K562 (cell line): Measurements from ENCODE around the gene ASB10. TPM values are rescaled to one million over a fixed set of nuclear protein-coding genes. Genes with fewer than 3 reads are reported as not detected.
A peak's percentile ranks its signal among the peaks of the same experiment; 100 is the strongest.

Source experiments
- ATAC-seq: fragments of 200-7000 bp; cut with Tn5 transposase; 3 replicates; pipeline ENCODE4 v1.9.1; 2020; ENCODE audit warnings: moderate library complexity
- BruUV-seq: library from RNA; stranded (reverse); fragments of 400-500 nt; replicated peaks from 2 replicates; lab custom pipeline; 2021; lab: Mats Ljungman, UMichigan
- CTCF ChIA-PET: fragments of 300-600 bp; formaldehyde crosslinking; extraction: SDS; loops from one replicate; lab custom pipeline; 2021; ENCODE audit warnings: low intra/inter-chr PET ratio; lab: Yijun Ruan, JAX
- POLR2A ChIA-PET: fragments of 300-600, 350-650 bp; sonication (Branson Sonifier 250); formaldehyde crosslinking; extraction: SDS; loops from one replicate; lab custom pipeline; 2021; ENCODE audit warnings: antibody characterized with exemption, inconsistent platforms; lab: Yijun Ruan, JAX
- DNase-seq, 4 experiments: peaks; one replicate each; pipeline versions ENCODE4 v3.0.0 to v3.0.0-alpha.2; 2011 to 2018; ENCODE audit warnings: low spot score in 3 of 4, mixed read lengths in 3 of 4; ENCODE audit errors: extremely low read depth in 1 of 4
- FAIRE-seq: peaks from 2 replicates; lab custom pipeline; 2011; peaks lifted over from hg19 to GRCh38; lab: Jason Lieb, UNC
- H2AFZ ChIP-seq: 2 replicates; pipeline ENCODE4 v1.6.0; 2011; ENCODE audit warnings: low read depth, low read length, control low read depth, inconsistent platforms
- H3K27ac ChIP-seq: fragments of 200-600 bp; 3 replicates; pipeline ENCODE4 v1.8.0; 2011; ENCODE audit warnings: low read depth, mild to moderate bottlenecking, control low read depth, inconsistent platforms, low read length, moderate library complexity, mixed read lengths; ENCODE audit errors: extremely low read depth
- H3K27me3 ChIP-seq, 2 experiments: fragments of 300-600 bp in 1 of 2; 2 replicates in 1 of 2; 3 replicates in 1 of 2; pipeline versions ENCODE4 v1.6.0 to v1.8.0; 2011; ENCODE audit warnings: inconsistent platforms in 2 of 2, low read length in 2 of 2, mild to moderate bottlenecking in 1 of 2, mixed read lengths in 1 of 2, moderate library complexity in 1 of 2; ENCODE audit not compliant: control insufficient read depth in 2 of 2, insufficient read depth in 2 of 2
- H3K36me3 ChIP-seq: fragments of 300-600 bp; 3 replicates; pipeline ENCODE4 v1.8.0; 2011; ENCODE audit warnings: mild to moderate bottlenecking, low read length, inconsistent platforms; ENCODE audit not compliant: control insufficient read depth, insufficient read depth
- H3K4me1 ChIP-seq, 2 experiments: fragments of 200-600 bp in 1 of 2; replicated peaks in 1 of 2; 2 replicates in 1 of 2; 3 replicates in 1 of 2; pipeline versions ENCODE4 v1.5.1 to v1.8.0; 2011; ENCODE audit warnings: inconsistent platforms in 2 of 2, low read length in 2 of 2, mild to moderate bottlenecking in 1 of 2, mixed read lengths in 1 of 2, moderate library complexity in 1 of 2; ENCODE audit not compliant: control insufficient read depth in 2 of 2, insufficient read depth in 2 of 2
- H3K4me2 ChIP-seq: 2 replicates; pipeline ENCODE4 v1.6.1; 2011; ENCODE audit warnings: low read length, control low read depth, inconsistent platforms, mixed read lengths; ENCODE audit not compliant: insufficient read depth
- H3K4me3 ChIP-seq: fragments of 200-600 bp; sonication (generic), shearing (Covaris generic); 2 replicates; pipeline ENCODE4 v1.5.1; 2016; ENCODE audit warnings: control low read depth, inconsistent platforms
- H3K79me2 ChIP-seq: fragments of 200-600 bp; 3 replicates; pipeline ENCODE4 v1.8.0; 2011; ENCODE audit warnings: low read length, inconsistent platforms; ENCODE audit not compliant: control insufficient read depth, insufficient read depth
- H3K9ac ChIP-seq, 2 experiments: 2 replicates each; pipeline versions ENCODE4 v1.6.0 to v1.6.1; 2011; ENCODE audit warnings: low read depth in 2 of 2, low read length in 2 of 2, control low read depth in 1 of 2, inconsistent platforms in 1 of 2, mild to moderate bottlenecking in 1 of 2, mixed read lengths in 1 of 2; ENCODE audit not compliant: insufficient read depth in 1 of 2
- H3K9me1 ChIP-seq: one replicate; pipeline ENCODE4 v1.6.0; 2011; ENCODE audit warnings: inconsistent platforms, mild to moderate bottlenecking, low read length, moderate library complexity; ENCODE audit not compliant: control insufficient read depth, insufficient read depth
- H3K9me3 ChIP-seq: replicated peaks from 2 replicates; pipeline ENCODE4 v1.5.1; 2011; ENCODE audit warnings: low read depth, low read length, inconsistent platforms; ENCODE audit not compliant: control insufficient read depth, insufficient read depth
- H4K20me1 ChIP-seq: replicated peaks from 2 replicates; pipeline ENCODE4 v1.6.1; 2011; ENCODE audit warnings: low read length, inconsistent platforms, mixed read lengths; ENCODE audit not compliant: control insufficient read depth, insufficient read depth
- E2F6 ChIP-seq, 2 experiments: IDR thresholded peaks; 2 replicates each; pipeline ENCODE4 v1.6.1; 2011; ENCODE audit warnings: borderline replicate concordance in 1 of 2, control low read depth in 1 of 2, low read depth in 1 of 2, low read length in 1 of 2, mild to moderate bottlenecking in 1 of 2, mixed read lengths in 1 of 2, moderate library complexity in 1 of 2; ENCODE audit not compliant: insufficient read depth in 1 of 2, insufficient read length in 1 of 2, poor library complexity in 1 of 2, severe bottlenecking in 1 of 2; ENCODE audit errors: extremely low read depth in 1 of 2
- L3MBTL2 ChIP-seq: fragments of 450-650 bp; IDR thresholded peaks from 2 replicates; pipeline ENCODE4 v1.6.1; 2016; ENCODE audit warnings: mild to moderate bottlenecking, moderate library complexity
- MEF2D ChIP-seq: conservative IDR thresholded peaks from 2 replicates; pipeline ENCODE4 v1.6.1; 2016; ENCODE audit warnings: low read depth, missing genetic modification characterization, missing compliant biosample characterization
- MGA ChIP-seq: fragments of 450-650 bp; IDR thresholded peaks from 2 replicates; pipeline ENCODE4 v1.6.1; 2016; ENCODE audit warnings: mild to moderate bottlenecking, moderate library complexity
- ZNF512 ChIP-seq: IDR thresholded peaks from 2 replicates; pipeline ENCODE4 v1.6.1; 2016; ENCODE audit warnings: missing genetic modification characterization, missing compliant biosample characterization
- WGBS: fragments of 100-300 bp; shearing (Covaris generic); methylation state at CpG from one replicate; pipeline ENCODE4 v1.1.6; 2016; ENCODE audit warnings: low coverage, mixed read lengths; ENCODE audit not compliant: insufficient coverage; ENCODE audit errors: missing lambda C conversion rate; 5-methylcytosine and 5-hydroxymethylcytosine counted together
- in situ Hi-C: fragments of 300-500 bp; cut with MboI; formaldehyde crosslinking; loops from 4 replicates; pipeline ENCODE4 v1.15.0; 2018; ENCODE audit warnings: inconsistent platforms, mixed read lengths
- intact Hi-C: fragments of 100-400 bp; cut with micrococcal nuclease; formaldehyde crosslinking; loops from 2 replicates; pipeline ENCODE4 v1.14.2; 2022
- polyA plus RNA-seq, 8 experiments: library from polyadenylated mRNA; depleted of rRNA in 4 of 8; stranded (reverse) in 5 of 8; unstranded in 3 of 8; fragments of >200 nt; fragmentation: Nextera tagmentation in 2 of 8; fragmentation: Illumina TruSeq in 1 of 8; extraction: Ambion mirVana in 2 of 8; extraction: Trizol in 1 of 8; gene quantifications; 2 replicates each; pipeline versions ENCODE4 v1.2.1 to v1.2.3, GENCODE V29; 2011 to 2014; ENCODE audit warnings: inconsistent platforms in 1 of 8, missing spikeins in 1 of 8
- total RNA-seq, 7 experiments: library from RNA; depleted of rRNA in 6 of 7; stranded (reverse); fragments of >200 nt in 6 of 7; fragmentation: Illumina TruSeq in 2 of 7; extraction: Trizol in 2 of 7; gene quantifications; 2 replicates each; pipeline versions ENCODE4 v1.2.1 to v1.2.3, GENCODE V29; 2011 to 2021; ENCODE audit warnings: low replicate concordance in 1 of 7

Gene ASB10
- total and polyA plus RNA-seq, 9 of the 15 experiments (the other 6 are each of a cell fraction or from before 2014, with no cell fraction given), result not detected

- intact Hi-C loops, result loop anchor here (10.0 kb wide), 2 partner anchors 162 to 212 kb away; no protein-coding TSS in a partner anchor
- WGBS, result under 1% methylated on average over 9 of the region's 9 CpGs
- Histone ChIP-seq H3K36me3 (no peaks in the 10 kb centered on the region), H3K4me2 (no peak overlapping the region), H4K20me1 (peaks cover 16% of the 10 kb centered on the region; the same call in 1 of the 2 replicates), H3K4me3 (no peak overlapping the region), H3K9me3 (no peaks in the 10 kb centered on the region; the same call in 1 of the 2 replicates), H3K4me1 (peaks cover 0 to 25% of the 10 kb centered on the region in 2 experiments; a peak in 2 of 5 replicates), H3K27ac (no peak overlapping the region), H3K79me2 (no peaks in the 10 kb centered on the region), H2AFZ (no peak overlapping the region), H3K27me3 (peaks cover 44 to 66% of the 10 kb centered on the region in 2 experiments), H3K9ac (no peak overlapping the region), H3K9me1 (peaks cover 3% of the 10 kb centered on the region)
- CTCF ChIA-PET, result interaction anchor here (0.6 kb wide), 1 partner anchor 20 kb away, joined by 3 read pairs; no protein-coding TSS in a partner anchor
- DNase-seq (no peak), ATAC-seq (no peak), FAIRE-seq (no peak)
- BruUV-seq, result no TSS peak
- in situ Hi-C loops, result no loop called here
- POLR2A ChIA-PET, result interaction anchor here (1.4 kb wide), 1 partner anchor 11 kb away, joined by 3 read pairs; no protein-coding TSS in a partner anchor
- TF ChIP-seq MEF2D (tag) (no peak), MGA (peak; percentile 50), ZNF512 (tag) (no peak), L3MBTL2 (peak; percentile 63; the same call in 1 of the 2 replicates), E2F6 (IDR thresholded peaks at IDR 0.05; ENCODE audit: borderline replicate concordance in 1 of 2, extremely low read depth in 1 of 2, insufficient read depth in 1 of 2, insufficient read length in 1 of 2, low read depth in 1 of 2, low read length in 1 of 2, poor library complexity in 1 of 2, severe bottlenecking in 1 of 2) (peak; percentile 49 to 83)
Observed at GRCh38 chr7:151176401-151176800, 10.6 kb downstream of the ASB10 start.
